ENCODE measurements around the gene IRF5.
"Not testable (repeated sequence)": the region's sequence is repeated elsewhere in the genome, so short reads cannot be mapped to it uniquely, and the experiment has no call there.

DNA sequence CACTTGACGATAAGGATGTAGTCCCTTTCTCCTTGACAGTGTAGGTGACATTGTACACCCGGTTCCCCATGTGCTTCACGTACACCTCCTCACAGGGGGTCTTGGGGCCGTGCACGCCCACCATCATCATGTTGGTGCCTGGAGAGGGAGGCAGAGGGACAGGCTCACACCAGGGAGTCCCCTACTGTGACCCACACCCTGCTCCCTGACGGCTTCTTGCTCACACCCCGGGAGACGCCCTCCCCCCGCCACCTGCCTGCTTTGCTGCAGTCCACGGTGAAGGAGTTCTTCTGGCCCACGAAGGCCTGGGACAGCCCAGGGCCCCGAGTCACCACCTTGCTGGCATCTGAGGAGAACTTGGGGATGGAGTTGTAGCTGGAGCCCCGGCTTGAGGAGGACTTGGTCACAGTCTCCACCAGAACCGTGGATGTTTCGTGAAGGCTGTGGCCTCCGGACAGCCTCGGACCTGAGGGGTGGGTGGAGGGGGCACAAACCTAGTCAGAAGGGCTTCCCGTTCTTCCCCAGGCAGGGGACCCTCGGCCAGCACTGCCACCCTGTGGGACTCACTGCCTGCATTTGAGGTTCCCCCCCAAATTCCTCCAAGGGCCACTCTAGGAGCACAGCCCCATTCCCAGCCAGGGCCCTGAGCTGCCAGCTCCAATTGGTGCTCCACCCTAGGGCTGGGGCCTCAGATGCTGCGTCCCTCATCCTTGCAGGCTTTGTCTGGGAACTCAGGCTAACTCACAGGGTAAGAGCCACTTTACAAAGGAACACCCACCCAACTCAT, 24.8 kb upstream of the IRF5 start:
- TF ChIP-seq, protein P1, sequence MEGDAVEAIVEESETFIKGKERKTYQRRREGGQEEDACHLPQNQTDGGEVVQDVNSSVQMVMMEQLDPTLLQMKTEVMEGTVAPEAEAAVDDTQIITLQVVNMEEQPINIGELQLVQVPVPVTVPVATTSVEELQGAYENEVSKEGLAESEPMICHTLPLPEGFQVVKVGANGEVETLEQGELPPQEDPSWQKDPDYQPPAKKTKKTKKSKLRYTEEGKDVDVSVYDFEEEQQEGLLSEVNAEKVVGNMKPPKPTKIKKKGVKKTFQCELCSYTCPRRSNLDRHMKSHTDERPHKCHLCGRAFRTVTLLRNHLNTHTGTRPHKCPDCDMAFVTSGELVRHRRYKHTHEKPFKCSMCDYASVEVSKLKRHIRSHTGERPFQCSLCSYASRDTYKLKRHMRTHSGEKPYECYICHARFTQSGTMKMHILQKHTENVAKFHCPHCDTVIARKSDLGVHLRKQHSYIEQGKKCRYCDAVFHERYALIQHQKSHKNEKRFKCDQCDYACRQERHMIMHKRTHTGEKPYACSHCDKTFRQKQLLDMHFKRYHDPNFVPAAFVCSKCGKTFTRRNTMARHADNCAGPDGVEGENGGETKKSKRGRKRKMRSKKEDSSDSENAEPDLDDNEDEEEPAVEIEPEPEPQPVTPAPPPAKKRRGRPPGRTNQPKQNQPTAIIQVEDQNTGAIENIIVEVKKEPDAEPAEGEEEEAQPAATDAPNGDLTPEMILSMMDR (IDR thresholded peaks at IDR 0.05): not testable (repeated sequence)
- TF ChIP-seq EP300 (IDR thresholded peaks at IDR 0.05); POLR2A (IDR thresholded peaks at IDR 0.05; ENCODE audit: low read depth): not testable (repeated sequence)
